Ovary (tissue), 9 donors: ENCODE measurements around the gene RNF138. TPM values are rescaled to one million over a fixed set of nuclear protein-coding genes. Genes with fewer than 3 reads are reported as not detected.
"Not testable (repeated sequence)": the region's sequence is repeated elsewhere in the genome, so short reads cannot be mapped to it uniquely, and the experiment has no call there.

Experiments used
- DNase-seq, 5 donors: peaks; one replicate each; pipeline ENCODE4 v3.0.0-alpha.2; 2019 to 2020
- H3K27ac ChIP-seq, 2 donors: fragments of 200-600 bp; one replicate each; pipeline versions ENCODE4 v1.5.1 to v1.8.0; 2019 to 2022
- H3K27me3 ChIP-seq: fragments of 200-600 bp; one replicate; pipeline ENCODE4 v1.8.0; 2022
- H3K36me3 ChIP-seq: fragments of 200-600 bp; sonication (generic); one replicate; pipeline ENCODE4 v1.5.1; 2019
- H3K4me1 ChIP-seq: one replicate; pipeline ENCODE4 v1.8.1; 2013; ENCODE audit warnings: mild to moderate bottlenecking, moderate library complexity; ENCODE audit not compliant: insufficient read depth
- H3K4me3 ChIP-seq: fragments of 200-600 bp; sonication (generic); one replicate; pipeline ENCODE4 v1.5.1; 2017
- H3K9me3 ChIP-seq, 2 donors: fragments of 200-600 bp in 1 of 2; sonication (generic) in 1 of 2; one replicate each; pipeline versions ENCODE4 v1.5.1 to v1.8.1; 2013 to 2019; ENCODE audit warnings: mild to moderate bottlenecking in 1 of 2, moderate library complexity in 1 of 2
- CTCF ChIP-seq, 3 donors: fragments of 450-650 bp in 2 of 3; fragments of 200-600 bp in 1 of 3; IDR thresholded peaks; one replicate each; pipeline versions ENCODE4 v1.5.1 to v1.8.0; 2016 to 2022; ENCODE audit warnings: antibody characterized with exemption in 3 of 3, mild to moderate bottlenecking in 1 of 3
- EP300 ChIP-seq: sonication (generic); formaldehyde crosslinking; IDR thresholded peaks from one replicate; pipeline ENCODE4 v1.6.1; 2017; ENCODE audit warnings: antibody characterized with exemption
- POLR2A ChIP-seq: fragments of 450-650 bp; IDR thresholded peaks from one replicate; pipeline ENCODE4 v1.6.1; 2017; ENCODE audit warnings: antibody characterized with exemption, mild to moderate bottlenecking, moderate library complexity
- WGBS, 3 donors: extraction: QIAGEN DNeasy Blood & Tissue Kit in 1 of 3; methylation state at CpG; one replicate each; pipeline versions ENCODE4 v1.1.5 to v1.1.7; 2013 to 2017; 5-methylcytosine and 5-hydroxymethylcytosine counted together
- intact Hi-C, 4 donors: fragments of 100-400 bp; cut with DNase I; formaldehyde crosslinking; loops; one replicate each; pipeline versions ENCODE4 v1.11.0 to v1.15.1; 2022 to 2023
- polyA plus RNA-seq, 2 donors: library from polyadenylated mRNA; stranded (reverse); fragments of 200-250 nt in 1 of 2; fragments of 350-450 nt in 1 of 2; fragmentation: Illumina TruSeq in 1 of 2; extraction: RNeasy Lipid Tissue Mini Kit (QIAGEN cat#74804) in 1 of 2; gene quantifications; one replicate each; pipeline ENCODE4 v1.2.3, GENCODE V29; 2013 to 2014
- total RNA-seq, 7 donors: library from RNA; depleted of rRNA in 2 of 7; stranded (reverse); fragments of >200 nt in 2 of 7; fragmentation: NEBNext Ultra II Directional in 3 of 7; extraction: Animal tissue kit (Norgen Biotek cat#: 25700) in 3 of 7; gene quantifications; one replicate each; pipeline versions ENCODE4 v1.1.0 to v1.2.4, GENCODE V29; 2016 to 2023
- donor health status: DM: no; HTN: no; CAD: no; lungs with moderate emphysema.
- donor health status: DM: no; HTN: no; CAD: no.
- donor health status: Bipolar disorder and iron deficiency.
- donor health status: DM: yes; HTN: yes; CAD: no.
- donor health status: DM: no; HTN: no; CAD: no.
- donor health status: DM: yes; HTN: yes; CAD: no.

Gene RNF138
- total and polyA plus RNA-seq, 9 donors = 10.2 to 41.9 (median 24.8) TPM

- Histone ChIP-seq H3K27ac (no peak overlapping the region), H3K9me3 (no peaks in the 10 kb centered on the region), H3K4me3 (no peak overlapping the region), H3K4me1 (no peaks in the 10 kb centered on the region), H3K27me3 (no peaks in the 10 kb centered on the region), H3K36me3 (no peaks in the 10 kb centered on the region)
- WGBS, 3 donors = 72 to 85% (median 82%) methylated on average over 3 of the region's 3 CpGs
- intact Hi-C loops = no loop called here
- no peak for DNase-seq
- TF ChIP-seq CTCF (IDR thresholded peaks at IDR 0.05) (no peak), EP300 (no peak), POLR2A (no peak)
These were observed 76.5 kb downstream of the RNF138 start for GRCh38 chr18:32167980-32168730.

GRCh38 chr18:32173654-32174053 lies 82.0 kb downstream of the RNF138 start:
- Histone ChIP-seq H3K9me3 (no peaks in the 10 kb centered on the region), H3K4me1 (no peaks in the 10 kb centered on the region), H3K27ac (no peak overlapping the region), H3K36me3 (no peaks in the 10 kb centered on the region), H3K4me3 (no peak overlapping the region), H3K27me3 (no peaks in the 10 kb centered on the region)
- intact Hi-C loops = no loop called here
- DNase-seq = no peak
- 77 to 86% (median 80%) methylated on average over 3 of the region's 3 CpGs for WGBS, 3 donors
- TF ChIP-seq CTCF (IDR thresholded peaks at IDR 0.05) = no peak

GRCh38 chr18:32174719-32175118 lies 83.0 kb downstream of the RNF138 start:
- H3K9me3 ChIP-seq = no peaks in the 10 kb centered on the region
- H3K27me3 ChIP-seq = no peaks in the 10 kb centered on the region
- no peak for DNase-seq
- no peak for TF ChIP-seq EP300
- no peak for TF ChIP-seq POLR2A
- TF ChIP-seq CTCF (IDR thresholded peaks at IDR 0.05) = no peak
- no peaks in the 10 kb centered on the region for H3K4me1 ChIP-seq
- H3K4me3 ChIP-seq = no peak overlapping the region
- WGBS, 3 donors = 86 to 90% (median 87%) methylated on average over 7 of the region's 7 CpGs
- intact Hi-C loops = no loop called here
- no peaks in the 10 kb centered on the region for H3K36me3 ChIP-seq
- H3K27ac ChIP-seq = no peak overlapping the region

- Histone ChIP-seq H3K4me3 (no peak overlapping the region), H3K27me3 (no peaks in the 10 kb centered on the region), H3K36me3 (no peaks in the 10 kb centered on the region), H3K9me3 (no peaks in the 10 kb centered on the region), H3K4me1 (no peaks in the 10 kb centered on the region), H3K27ac (no peak overlapping the region)
- TF ChIP-seq POLR2A (no peak), CTCF (IDR thresholded peaks at IDR 0.05) (no peak), EP300 (no peak)
- 86 to 100% (median 98%) methylated on average over 1 of the region's 1 CpG for WGBS, 3 donors
- DNase-seq = no peak
- intact Hi-C loops = no loop called here
These were observed 83.6 kb downstream of the RNF138 start for GRCh38 chr18:32175265-32175664.

GRCh38 chr18:32176745-32177144 lies 85.1 kb downstream of the RNF138 start:
- 93 to 95% (median 94%) methylated on average over 1 of the region's 1 CpG for WGBS, 3 donors
- intact Hi-C loops, H3K4me3 ChIP-seq: not testable (repeated sequence)

More at GRCh38 chr18:32176745-32177144, 85.1 kb downstream of the RNF138 start:
- not testable (repeated sequence) for H3K36me3 ChIP-seq, H3K9me3 ChIP-seq, H3K27me3 ChIP-seq, H3K4me1 ChIP-seq, H3K27ac ChIP-seq, DNase-seq
